WTC11 (cell line): ENCODE data around the gene STK33. TPM values are rescaled to one million over a fixed set of nuclear protein-coding genes. Genes with fewer than 3 reads are reported as not detected.

Experiments
- ATAC-seq: fragments of 200-7000 bp; cut with Tn5 transposase; 2 replicates; pipeline ENCODE4 v1.10.0; 2021; ENCODE audit warnings: mild to moderate bottlenecking, moderate library complexity
- CTCF ChIA-PET: fragments of 300-600 bp; sonication (Branson Sonifier 250); formaldehyde crosslinking; loops from one replicate; lab custom pipeline; 2021; ENCODE audit warnings: antibody characterized with exemption; lab: Charles Lee
- POLR2A ChIA-PET: fragments of 350-600 bp; sonication (Branson Sonifier 250); formaldehyde crosslinking; loops from one replicate; lab custom pipeline; 2021; ENCODE audit warnings: antibody characterized with exemption; lab: Charles Lee
- DNase-seq: peaks from one replicate; pipeline ENCODE4 v3.0.0; 2021; ENCODE audit warnings: low spot score
- H3K27ac Mint-ChIP-seq: 2 replicates; pipeline ENCODE4 v1.8.0; 2021; ENCODE audit warnings: mixed read lengths
- H3K27me3 Mint-ChIP-seq: 2 replicates; pipeline ENCODE4 v1.8.0; 2021; ENCODE audit warnings: low read depth, mild to moderate bottlenecking, moderate library complexity, mixed read lengths
- H3K36me3 Mint-ChIP-seq: 2 replicates; pipeline ENCODE4 v1.8.0; 2021; ENCODE audit warnings: mixed read lengths
- H3K4me1 Mint-ChIP-seq: 2 replicates; pipeline ENCODE4 v1.8.0; 2022; ENCODE audit warnings: mixed read lengths
- H3K4me3 Mint-ChIP-seq: 2 replicates; pipeline ENCODE4 v1.8.0; 2021; ENCODE audit warnings: mild to moderate bottlenecking, moderate library complexity, mixed read lengths
- H3K9me3 Mint-ChIP-seq: 2 replicates; pipeline ENCODE4 v1.8.0; 2021; ENCODE audit warnings: mixed read lengths
- E2F4 ChIP-seq: sonication (generic); formaldehyde crosslinking; IDR thresholded peaks from 2 replicates; pipeline ENCODE4 v1.8.1; 2022; ENCODE audit warnings: low read depth, mild to moderate bottlenecking, moderate library complexity, missing genetic modification reagents, borderline replicate concordance
- FOXK1 ChIP-seq: sonication (generic); formaldehyde crosslinking; IDR thresholded peaks from 2 replicates; pipeline ENCODE4 v1.8.0; 2022; ENCODE audit warnings: mild to moderate bottlenecking, moderate library complexity, missing genetic modification reagents
- FOXP1 ChIP-seq: sonication (generic); formaldehyde crosslinking; IDR thresholded peaks from 2 replicates; pipeline ENCODE4 v1.8.0; 2022; ENCODE audit warnings: missing genetic modification reagents, mild to moderate bottlenecking, moderate library complexity, borderline replicate concordance
- GABPB1 ChIP-seq: sonication (generic); formaldehyde crosslinking; IDR thresholded peaks from 2 replicates; pipeline ENCODE4 v1.8.1; 2023; ENCODE audit warnings: mild to moderate bottlenecking, missing genetic modification reagents
- IRF2 ChIP-seq: sonication (generic); formaldehyde crosslinking; IDR thresholded peaks from 2 replicates; pipeline ENCODE4 v1.8.0; 2022; ENCODE audit warnings: low read depth, missing genetic modification reagents, borderline replicate concordance
- JUN ChIP-seq: sonication (generic); formaldehyde crosslinking; IDR thresholded peaks from 2 replicates; pipeline ENCODE4 v1.8.0; 2023; ENCODE audit warnings: mild to moderate bottlenecking, missing genetic modification reagents
- KAT7 ChIP-seq: sonication (generic); formaldehyde crosslinking; IDR thresholded peaks from 2 replicates; pipeline ENCODE4 v1.8.1; 2023; ENCODE audit warnings: missing genetic modification reagents, mild to moderate bottlenecking, borderline replicate concordance
- MXD4 ChIP-seq: fragments of 250-450 bp; sonication (Bioruptor Pico); IDR thresholded peaks from 2 replicates; pipeline ENCODE4 v1.8.0; 2021; ENCODE audit warnings: mild to moderate bottlenecking, moderate library complexity, borderline replicate concordance
- NFATC4 ChIP-seq: fragments of 250-450 bp; sonication (Bioruptor Pico); IDR thresholded peaks from 2 replicates; pipeline ENCODE4 v1.9.0; 2021; ENCODE audit warnings: mild to moderate bottlenecking
- NR1H2 ChIP-seq: sonication (generic); formaldehyde crosslinking; IDR thresholded peaks from 2 replicates; pipeline ENCODE4 v1.9.0; 2021; ENCODE audit warnings: mild to moderate bottlenecking, moderate library complexity, missing genetic modification reagents
- OVOL2 ChIP-seq: fragments of 250-450 bp; sonication (Bioruptor Pico); IDR thresholded peaks from 2 replicates; pipeline ENCODE4 v1.9.0; 2021; ENCODE audit warnings: mild to moderate bottlenecking, borderline replicate concordance
- PREB ChIP-seq: sonication (generic); formaldehyde crosslinking; IDR thresholded peaks from 2 replicates; pipeline ENCODE4 v1.8.1; 2022; ENCODE audit warnings: mild to moderate bottlenecking, missing genetic modification reagents, moderate library complexity, borderline replicate concordance
- PRRX2 ChIP-seq: fragments of 250-450 bp; sonication (Bioruptor Pico); IDR thresholded peaks from 2 replicates; pipeline ENCODE4 v1.8.0; 2021; ENCODE audit warnings: mild to moderate bottlenecking
- RELA ChIP-seq: sonication (generic); formaldehyde crosslinking; IDR thresholded peaks from 2 replicates; pipeline ENCODE4 v1.8.1; 2022; ENCODE audit warnings: missing genetic modification reagents, mild to moderate bottlenecking, borderline replicate concordance
- SP1 ChIP-seq: sonication (generic); formaldehyde crosslinking; conservative IDR thresholded peaks from 2 replicates; pipeline ENCODE4 v1.8.1; 2022; ENCODE audit warnings: missing genetic modification reagents
- TEAD4 ChIP-seq: sonication (generic); formaldehyde crosslinking; IDR thresholded peaks from 2 replicates; pipeline ENCODE4 v1.8.0; 2022; ENCODE audit warnings: mild to moderate bottlenecking, missing genetic modification reagents
- ZBTB21 ChIP-seq: sonication (generic); formaldehyde crosslinking; IDR thresholded peaks from 2 replicates; pipeline ENCODE4 v1.8.1; 2023; ENCODE audit warnings: mild to moderate bottlenecking, missing genetic modification reagents, borderline replicate concordance
- ZMAT4 ChIP-seq: fragments of 250-450 bp; sonication (Bioruptor Pico); IDR thresholded peaks from 2 replicates; pipeline ENCODE4 v1.9.0; 2021; ENCODE audit warnings: mild to moderate bottlenecking
- ZNF138 ChIP-seq: sonication (generic); formaldehyde crosslinking; conservative IDR thresholded peaks from 2 replicates; pipeline ENCODE4 v1.8.1; 2022; ENCODE audit warnings: mild to moderate bottlenecking, moderate library complexity, missing genetic modification reagents
- ZNF425 ChIP-seq: fragments of 250-450 bp; sonication (Bioruptor Pico); conservative IDR thresholded peaks from 2 replicates; pipeline ENCODE4 v1.9.0; 2021; ENCODE audit warnings: mild to moderate bottlenecking
- ZNF512 ChIP-seq: sonication (generic); formaldehyde crosslinking; IDR thresholded peaks from 2 replicates; pipeline ENCODE4 v1.8.1; 2022; ENCODE audit warnings: missing genetic modification reagents, borderline replicate concordance
- ZNF532 ChIP-seq: fragments of 250-450 bp; sonication (Bioruptor Pico); IDR thresholded peaks from 2 replicates; pipeline ENCODE4 v1.9.0; 2021; ENCODE audit warnings: mild to moderate bottlenecking, borderline replicate concordance
- total RNA-seq: library from RNA; stranded (reverse); gene quantifications from 3 replicates; pipeline ENCODE4 v1.2.3, GENCODE V29; 2021

STK33 gene
- total RNA-seq, 1 experiment from 2014 or later = 13.3 TPM

- no peak for TF ChIP-seq SP1 (CRISPR knock-in tag)
- no peak for TF ChIP-seq FOXK1
- TF ChIP-seq PRRX2 (CRISPR knock-in tag) = no peak
- TF ChIP-seq, all 79 proteins: peak for 0
Measured at GRCh38 chr11:8352103-8352875, 241.7 kb downstream of the STK33 start (continued).

GRCh38 chr11:8351223-8351622 is 242.8 kb downstream of the STK33 start:
- no peaks in the 10 kb centered on the region; the same call in 1 of the 2 replicates for H3K27me3 Mint-ChIP-seq
- POLR2A ChIA-PET = no interaction called here
- DNase-seq = no peak
- H3K27ac Mint-ChIP-seq = no peak overlapping the region
- CTCF ChIA-PET = interaction anchor here (1.4 to 2.0 kb wide), 2 partner anchors 14 to 33 kb away, joined by 4 to 8 read pairs; no protein-coding TSS in a partner anchor
- TF ChIP-seq ZNF138 (CRISPR knock-in tag) (no peak), GABPB1 (CRISPR knock-in tag) (no peak), FOXP1 (no peak), KAT7 (CRISPR knock-in tag) (no peak), ZNF512 (CRISPR knock-in tag) (no peak), ZBTB21 (no peak), JUN (CRISPR knock-in tag) (no peak), OVOL2 (no peak), TEAD4 (CRISPR knock-in tag) (no peak), ZNF425 (CRISPR knock-in tag) (no peak), RELA (CRISPR knock-in tag) (no peak), NR1H2 (CRISPR knock-in tag) (no peak), ZMAT4 (CRISPR knock-in tag) (no peak), NFATC4 (CRISPR knock-in tag) (no peak), PREB (no peak), IRF2 (no peak)
- TF ChIP-seq, all 79 proteins: peak for 0
- Mint-ChIP-seq H3K4me3 (no peak overlapping the region), H3K9me3 (peaks cover 9% of the 10 kb centered on the region), H3K36me3 (no peaks in the 10 kb centered on the region), H3K4me1 (peaks cover 6% of the 10 kb centered on the region; the same call in 1 of the 2 replicates)
- no peak for ATAC-seq

- H3K4me1 Mint-ChIP-seq = peaks cover 4% of the 10 kb centered on the region
- no peaks in the 10 kb centered on the region for H3K36me3 Mint-ChIP-seq
- no peaks in the 10 kb centered on the region; the same call in 1 of the 2 replicates for H3K27me3 Mint-ChIP-seq
- no peak for DNase-seq
- no peak overlapping the region for H3K4me3 Mint-ChIP-seq
- H3K9me3 Mint-ChIP-seq = peaks cover 9% of the 10 kb centered on the region
- ChIA-PET CTCF (interaction anchor here (0.5 to 1.8 kb wide), 2 partner anchors 10 to 255 kb away, joined by 3 to 9 read pairs; no protein-coding TSS in a partner anchor), POLR2A (no interaction called here)
- no peak overlapping the region for H3K27ac Mint-ChIP-seq
- ATAC-seq = no peak
- TF ChIP-seq E2F4 (CRISPR knock-in tag) = no peak
- no peak for TF ChIP-seq MXD4
- no peak for TF ChIP-seq PRRX2 (CRISPR knock-in tag)
- TF ChIP-seq ZNF532 (CRISPR knock-in tag) = no peak
Measured at GRCh38 chr11:8347978-8348377, 246.1 kb downstream of the STK33 start.
